Stimulated activated CD4-positive, alpha-beta T cell treated with anti-CD3 and anti-CD28 coated beads, Interleukin-4, amount 100 ng/mL, for 4 hours (primary cell): ENCODE measurements around the gene BRD1.

Experiments
- DNase-seq, 2 experiments: peaks; one replicate each; pipeline ENCODE4 v3.0.0-alpha.2; 2020

BRD1 gene

DNA sequence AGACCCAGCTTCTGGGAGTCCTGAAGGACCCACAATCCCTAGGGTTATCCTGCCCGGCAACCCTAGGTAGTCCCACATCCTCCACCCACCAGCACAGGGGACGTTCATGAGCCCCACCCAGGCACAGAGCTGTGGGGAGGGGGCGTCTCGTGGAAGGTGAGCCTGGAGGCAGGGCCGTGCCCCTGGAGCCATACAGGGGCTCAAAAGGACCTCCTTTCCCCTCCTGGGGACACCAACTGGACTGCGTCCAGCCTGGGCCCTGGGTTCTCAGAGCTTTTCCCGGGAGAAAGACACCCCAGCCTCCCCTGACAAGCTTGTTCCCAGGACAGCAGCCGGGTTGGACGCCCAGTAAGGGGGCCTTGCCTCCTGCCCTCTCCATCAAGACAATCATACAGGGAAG is 78.4 kb downstream of the BRD1 start:
- no peak for DNase-seq

DNA sequence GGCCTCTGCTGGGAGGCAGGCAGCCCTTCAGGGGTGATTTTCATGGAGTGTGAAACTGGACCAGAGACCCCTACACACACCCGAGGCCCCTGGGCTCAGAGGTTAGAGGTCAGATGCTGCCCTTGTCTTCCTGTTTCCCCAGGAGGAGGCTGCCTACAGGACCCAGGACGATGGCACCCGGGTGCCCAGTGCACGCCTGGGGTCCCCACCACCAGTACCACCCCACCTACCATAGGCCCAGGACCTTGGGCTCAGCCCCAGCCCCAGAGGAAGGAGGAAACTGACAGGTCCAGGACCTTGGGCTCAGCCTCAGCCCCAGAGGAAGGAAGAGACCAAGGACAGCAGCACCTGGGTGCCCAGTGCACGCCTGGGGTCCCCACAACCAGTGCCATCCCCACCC is 79.2 kb downstream of the BRD1 start:
- DNase-seq = no peak

DNA sequence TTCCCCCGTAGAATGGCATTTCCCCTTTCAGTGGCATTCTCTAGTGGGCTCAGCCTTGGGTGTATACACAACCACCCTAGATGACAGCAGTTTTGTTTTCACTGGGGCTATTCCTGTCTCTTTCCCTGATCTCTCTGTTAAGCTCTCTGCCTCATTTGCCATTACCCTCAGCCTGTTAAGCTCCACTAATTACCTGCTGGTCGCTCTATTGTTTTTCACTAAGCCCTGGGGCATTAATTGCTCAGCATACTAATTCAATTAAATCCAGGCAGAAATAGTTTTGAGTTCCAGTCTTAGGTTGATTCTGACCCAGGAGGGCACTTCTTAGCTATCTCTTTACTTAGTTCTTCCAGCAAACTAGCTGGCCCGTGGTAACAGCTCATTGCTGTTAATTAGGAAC is 80.0 kb downstream of the BRD1 start:
- no peak for DNase-seq

DNA sequence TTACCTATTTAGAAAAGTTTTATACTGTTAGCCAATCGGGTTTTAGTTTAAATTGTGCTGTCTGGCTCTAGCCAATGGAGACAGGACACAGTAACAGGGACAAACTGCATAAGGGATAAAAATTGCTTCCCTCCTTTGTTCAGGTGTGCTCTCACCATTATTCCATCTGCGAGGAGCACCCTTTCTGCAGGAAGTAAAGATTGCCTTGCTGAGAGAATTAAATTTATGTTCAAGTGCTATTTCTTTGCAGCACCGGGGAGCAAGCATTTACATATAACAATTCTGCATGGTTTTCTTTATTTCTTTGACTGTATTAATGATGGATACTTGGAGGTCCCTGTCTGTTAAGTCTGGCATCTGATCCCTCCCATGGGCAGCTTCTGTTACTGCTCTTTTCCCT is 80.5 kb downstream of the BRD1 start:
- no peak for DNase-seq

DNA sequence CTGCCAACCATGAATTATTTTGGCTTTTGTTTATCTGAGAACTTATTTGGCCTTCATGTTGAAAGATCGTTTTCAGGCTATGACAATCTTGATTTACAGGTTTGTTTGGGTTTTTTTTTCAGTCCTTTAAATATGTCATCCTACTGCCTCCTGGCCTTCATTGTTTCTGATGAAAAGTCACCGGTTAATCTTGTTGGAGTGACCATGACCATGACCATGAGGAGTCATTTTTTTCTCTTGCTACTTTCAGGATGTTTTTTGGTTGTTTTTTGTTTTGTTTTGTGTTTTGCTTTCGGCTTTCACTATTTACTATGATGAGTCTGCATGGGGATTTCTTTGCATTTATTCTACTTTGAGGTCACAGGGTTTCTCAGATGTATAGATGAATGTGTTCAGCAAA is 81.6 kb downstream of the BRD1 start:
- no peak for DNase-seq

DNA sequence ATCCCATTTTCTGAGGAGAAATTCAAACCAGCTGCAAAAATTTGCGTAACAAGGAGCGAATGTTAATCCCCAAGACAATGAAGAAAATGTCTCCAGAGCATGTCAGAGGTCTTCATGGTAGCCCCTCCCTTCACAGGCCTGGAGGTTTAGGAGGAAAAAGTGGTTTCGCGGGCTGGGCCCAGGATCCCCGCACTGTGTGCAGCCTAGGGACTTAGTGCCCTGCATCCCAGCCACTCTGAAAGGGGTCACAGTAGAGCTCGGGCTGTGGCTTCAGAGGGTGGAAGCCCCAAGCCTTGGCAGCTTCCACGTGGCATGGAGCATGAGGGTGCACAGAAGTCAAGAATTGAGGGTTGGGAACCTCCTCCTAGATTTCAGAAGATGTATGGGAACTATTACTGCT is 87.4 kb downstream of the BRD1 start:
- no peak for DNase-seq

DNA sequence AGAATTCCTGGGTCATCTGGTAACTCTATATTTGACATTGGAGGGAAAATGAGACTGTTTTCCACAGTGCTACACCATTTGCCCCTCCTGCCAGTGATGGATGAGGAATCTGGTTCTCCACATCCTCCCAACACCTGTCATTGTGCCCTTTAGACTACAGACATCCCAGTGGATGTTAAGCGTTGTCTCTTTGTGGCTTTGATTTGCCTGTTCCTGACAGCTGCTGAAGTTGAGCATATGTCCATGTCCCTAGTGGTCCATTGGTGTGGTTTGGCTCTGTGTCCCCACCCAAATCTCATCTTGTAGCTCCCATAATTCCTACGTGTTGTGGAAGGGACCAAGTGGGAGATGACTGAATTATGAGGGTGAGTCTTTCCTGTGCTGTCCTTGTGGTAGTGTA is 88.5 kb downstream of the BRD1 start:
- no peak for DNase-seq

DNA sequence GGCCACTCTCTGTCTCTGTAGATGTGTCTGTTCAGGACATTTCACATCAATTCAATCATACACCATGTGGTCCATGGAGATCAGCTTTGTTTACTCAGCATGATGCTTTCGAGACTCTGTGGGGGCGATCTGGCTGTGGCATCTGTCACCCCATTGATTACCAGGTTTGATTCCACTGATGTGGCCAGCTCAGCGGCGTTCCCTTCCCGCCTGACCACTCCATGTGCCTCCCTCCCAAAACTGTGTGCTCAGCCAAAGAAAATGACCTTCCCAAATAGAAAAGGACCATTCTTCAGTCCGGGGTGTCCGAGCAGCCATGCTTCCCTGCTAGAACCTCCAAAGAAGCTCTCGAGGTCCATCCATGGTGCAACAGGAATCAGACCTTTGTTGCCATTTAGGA is 89.1 kb downstream of the BRD1 start:
- DNase-seq = no peak

DNA sequence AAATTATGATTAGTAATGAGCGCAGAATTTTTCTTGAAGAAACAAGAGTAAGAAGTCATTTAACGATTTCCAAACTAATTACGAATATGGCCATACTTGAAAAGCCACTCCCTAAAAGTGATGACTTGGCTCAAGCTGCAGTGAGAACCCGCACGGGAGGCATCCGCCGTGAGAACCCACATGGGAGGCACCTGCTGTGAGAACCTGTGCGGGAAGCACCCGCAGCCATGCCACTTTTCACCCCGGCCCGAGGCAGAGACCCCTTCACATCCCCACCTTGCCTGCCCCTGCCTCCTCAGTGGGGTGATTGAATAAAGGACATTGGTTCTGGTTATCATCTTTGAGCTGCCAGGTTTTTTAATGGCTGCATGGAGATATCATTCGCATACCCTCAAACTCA is 89.7 kb downstream of the BRD1 start:
- DNase-seq = no peak

DNA sequence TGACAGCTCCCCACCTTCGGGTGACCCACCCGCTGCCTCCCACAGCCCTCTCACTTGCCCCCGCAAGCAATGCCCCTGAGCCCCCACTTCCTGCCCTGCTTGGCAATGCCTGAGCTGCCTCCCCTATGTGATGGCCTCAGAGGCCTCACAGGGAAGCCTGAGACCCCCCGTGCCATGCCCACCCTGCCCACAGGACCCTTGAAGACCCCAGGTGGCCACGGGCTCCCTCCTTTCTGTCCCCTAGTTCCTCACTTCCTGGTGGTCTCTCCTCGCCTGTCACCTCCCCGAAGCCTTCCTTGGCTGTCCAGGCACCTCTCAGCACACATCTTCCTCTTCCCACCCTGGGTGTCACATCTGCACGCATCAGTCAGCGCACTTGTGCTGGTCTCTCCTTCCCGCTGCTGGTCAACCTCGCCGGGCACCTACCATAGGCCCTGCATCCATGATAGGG is 90.5 kb downstream of the BRD1 start:
- DNase-seq = no peak

DNA sequence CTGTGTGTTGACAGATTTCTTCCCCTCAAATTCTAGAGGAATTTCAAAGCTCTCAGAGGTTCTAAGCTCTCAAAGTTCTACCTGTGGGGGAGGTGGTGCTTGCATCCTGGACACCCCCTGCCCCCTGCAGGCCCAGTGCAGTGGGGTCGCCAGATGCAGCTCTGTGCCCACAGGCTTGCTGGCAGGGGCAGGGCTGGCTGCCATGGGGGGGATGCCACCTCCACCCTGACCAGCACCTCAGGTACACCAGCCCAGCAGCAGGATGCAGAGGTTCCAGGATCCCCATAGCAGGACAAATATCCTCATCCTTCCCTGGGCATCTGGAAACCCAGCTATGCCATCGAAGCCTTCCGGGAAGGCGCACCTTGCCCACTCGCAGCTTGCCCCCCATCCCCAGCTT is 91.1 kb downstream of the BRD1 start:
- no peak for DNase-seq

DNA sequence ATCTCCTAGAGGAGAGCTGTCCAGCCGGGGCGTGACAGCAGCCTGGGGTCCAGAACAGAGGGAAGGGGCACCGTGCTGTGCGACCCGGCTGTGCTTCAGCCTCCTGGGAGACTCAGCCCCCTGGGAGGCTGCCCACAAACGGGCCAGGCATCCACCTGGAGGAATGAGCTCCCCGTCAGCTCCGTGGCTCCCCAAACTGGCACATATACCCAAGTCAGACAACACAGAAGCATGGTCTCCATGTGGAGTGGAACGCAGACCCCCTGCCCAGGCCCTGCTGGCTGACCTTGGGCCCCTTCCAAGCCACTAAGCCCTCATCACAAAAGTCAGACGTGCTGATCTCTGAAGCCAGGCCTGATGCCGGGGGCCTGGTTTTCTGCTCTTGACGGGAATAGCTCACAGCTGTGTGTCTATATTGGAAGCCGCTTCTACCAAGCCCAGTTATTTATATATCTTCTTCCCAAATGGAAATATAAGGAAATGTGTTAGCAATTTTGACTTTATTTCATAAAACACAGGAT is 91.7 kb downstream of the BRD1 start:
- no peak for DNase-seq

DNA sequence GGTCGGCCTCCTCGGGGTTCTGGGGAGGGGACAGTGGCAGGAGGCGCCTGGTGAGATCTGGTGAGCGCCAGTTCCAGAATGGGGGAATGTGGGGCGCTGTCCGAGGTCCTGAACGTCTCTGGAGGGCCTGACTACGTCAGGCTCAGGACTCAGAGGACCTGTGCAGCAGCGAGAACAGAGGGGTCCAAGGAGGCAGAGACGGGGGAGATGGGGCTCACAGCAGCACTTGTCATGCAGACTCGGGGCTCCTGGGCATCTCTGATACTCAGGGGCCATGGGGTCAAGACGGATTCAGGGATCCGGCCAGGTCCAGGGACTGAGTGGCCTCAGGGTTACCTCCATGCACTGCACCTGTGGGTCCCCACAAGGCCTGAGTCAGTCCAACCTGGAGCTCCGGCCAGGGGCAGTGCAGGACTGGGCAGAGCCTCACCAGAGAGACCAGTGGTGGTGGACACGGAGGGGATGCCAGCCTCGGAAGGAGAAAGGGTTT is 92.2 kb downstream of the BRD1 start:
- DNase-seq = no peak

DNA sequence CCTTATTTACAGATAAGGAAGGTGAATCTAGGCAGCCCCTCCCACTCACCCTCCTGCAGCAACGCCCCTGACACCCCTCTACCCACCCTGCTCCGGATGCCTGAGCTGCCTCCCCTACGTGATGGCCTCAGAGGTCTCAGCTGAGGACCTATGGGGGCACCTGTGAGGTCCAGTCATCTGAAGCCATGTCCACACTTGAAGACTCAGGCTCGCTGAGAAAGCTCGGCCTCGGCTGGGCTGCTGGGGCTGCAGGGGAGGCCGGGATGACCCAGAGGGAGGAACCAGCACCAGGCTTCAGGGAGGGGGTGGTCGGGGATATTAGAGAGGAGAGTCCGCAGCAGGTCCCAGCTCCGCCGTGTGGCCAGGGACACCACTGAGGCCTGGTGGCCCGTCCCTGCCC is 92.8 kb downstream of the BRD1 start:
- DNase-seq = no peak

DNA sequence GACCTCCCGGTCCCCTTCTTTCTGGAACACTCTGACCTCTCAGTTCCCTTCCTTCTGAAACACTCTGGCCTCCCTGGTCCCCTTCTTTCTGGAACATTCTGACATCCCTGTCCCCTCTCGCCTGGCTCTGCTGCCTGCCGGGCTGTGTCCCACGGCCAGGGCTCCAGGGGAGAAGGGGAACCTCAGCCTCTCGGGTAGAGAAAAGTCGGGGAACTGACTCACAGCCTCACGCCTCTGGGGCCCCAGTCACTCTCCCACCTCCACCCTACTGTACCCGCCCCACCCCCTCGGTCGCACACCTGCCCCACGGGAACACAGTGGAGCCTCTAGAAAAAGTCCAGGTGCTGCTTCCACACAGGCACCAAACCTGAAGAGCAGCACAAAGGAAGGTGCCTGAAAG is 93.3 kb downstream of the BRD1 start:
- DNase-seq = no peak

DNA sequence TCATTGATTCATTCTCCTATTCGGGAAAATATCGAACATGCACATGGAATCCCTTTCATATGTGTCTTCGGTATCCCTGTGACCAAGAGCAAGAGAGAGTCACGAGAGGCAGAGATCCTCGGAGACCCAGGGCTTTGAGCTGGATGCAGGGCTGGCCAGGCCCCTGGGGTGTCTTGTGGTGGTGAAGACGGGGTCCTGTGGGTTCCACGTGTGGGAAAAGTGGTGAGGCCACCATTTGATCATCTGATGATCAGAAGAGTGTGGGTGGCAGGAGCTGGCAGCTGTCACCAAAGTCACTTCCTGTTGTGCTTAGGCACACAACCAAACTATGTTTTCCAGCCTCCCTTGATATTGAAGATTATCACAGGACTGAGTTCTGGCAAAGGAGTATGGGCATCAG is 94.0 kb downstream of the BRD1 start:
- DNase-seq = no peak

DNA sequence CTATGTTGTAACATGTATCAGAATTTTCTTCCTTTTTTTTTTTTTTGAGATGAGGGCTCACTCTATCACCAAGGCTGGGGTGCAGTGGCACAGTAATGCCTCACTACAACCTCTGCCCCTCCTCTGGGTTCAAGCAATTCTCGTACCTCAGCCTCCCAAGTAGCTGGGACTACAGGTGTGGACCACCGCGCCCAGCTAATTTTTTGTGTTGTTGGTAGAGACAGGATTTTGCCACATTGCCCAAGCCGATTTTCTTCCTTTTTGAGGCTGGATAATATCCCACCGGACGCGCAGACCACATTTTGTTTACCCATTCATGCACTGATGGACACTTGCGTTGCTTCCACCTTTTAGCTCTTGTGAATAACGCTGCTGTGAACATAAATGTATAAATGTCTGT is 97.0 kb downstream of the BRD1 start:
- DNase-seq = no peak

DNA sequence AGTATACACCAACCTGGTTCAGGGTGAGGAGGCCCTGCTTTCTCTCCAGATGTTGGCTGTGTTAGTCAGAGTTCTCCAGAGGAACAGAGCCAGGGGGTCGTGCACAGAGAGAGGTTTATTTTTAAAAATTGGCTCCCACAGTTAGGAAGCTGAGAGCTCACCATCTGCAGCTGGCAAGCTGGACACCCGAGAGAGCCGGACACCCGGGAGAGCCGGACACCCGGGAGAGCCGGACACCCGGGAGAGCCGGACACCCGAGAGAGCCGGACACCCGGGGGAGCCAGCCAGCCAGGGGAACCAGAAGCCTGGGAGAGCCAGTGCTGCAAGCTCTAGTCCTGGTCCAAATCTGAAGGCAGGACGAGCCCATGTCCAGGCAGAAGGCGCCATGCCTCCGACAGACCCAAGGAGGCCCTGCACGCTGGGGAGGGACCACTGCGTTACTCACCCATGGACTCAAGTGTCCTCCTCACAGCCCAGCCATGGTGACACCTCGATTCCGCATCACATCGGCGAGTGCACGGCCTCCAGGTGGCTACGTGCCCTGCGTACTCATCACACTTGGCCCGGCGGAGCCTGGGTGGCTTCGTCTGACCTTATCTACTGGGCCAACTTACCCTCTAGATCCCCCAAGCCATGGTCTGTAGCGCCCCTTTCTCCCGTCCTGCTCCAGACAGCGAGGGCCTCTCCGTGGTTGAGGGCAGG is 99.0 kb downstream of the BRD1 start:
- DNase-seq = no peak

DNA sequence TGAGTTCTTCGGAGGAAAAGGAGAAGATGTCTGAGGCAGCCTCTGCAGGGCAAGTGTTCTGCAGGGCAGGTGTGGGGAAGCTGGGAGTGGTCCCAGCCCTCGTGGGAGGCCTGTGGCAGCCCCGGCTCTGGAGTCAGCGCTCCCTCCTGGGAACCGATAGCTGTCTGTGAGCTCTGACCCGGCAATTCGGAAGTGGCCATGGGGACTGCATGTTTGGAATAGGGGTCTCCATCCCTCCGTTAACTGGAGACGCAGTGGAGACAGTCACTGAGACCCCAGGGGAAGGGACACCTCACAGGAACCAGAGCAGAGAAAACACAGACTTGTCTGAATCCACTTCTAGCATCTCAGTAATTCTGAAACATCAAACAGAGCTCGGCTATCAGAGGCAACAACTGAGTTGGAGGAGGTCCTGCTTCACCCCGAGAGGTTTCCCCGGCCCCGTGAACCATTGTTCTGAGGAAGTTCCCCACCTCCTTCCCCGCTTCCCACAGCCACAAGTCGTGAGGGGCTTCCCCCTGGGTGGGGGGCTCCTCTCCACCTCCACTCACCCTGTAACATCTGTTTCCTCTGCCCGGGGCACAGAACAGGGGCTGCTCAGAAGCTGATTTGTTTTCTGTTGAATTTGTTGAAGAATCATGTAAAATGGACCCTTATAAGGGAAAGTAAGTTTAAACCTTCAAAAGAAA is 99.6 kb downstream of the BRD1 start:
- no peak for DNase-seq

DNA sequence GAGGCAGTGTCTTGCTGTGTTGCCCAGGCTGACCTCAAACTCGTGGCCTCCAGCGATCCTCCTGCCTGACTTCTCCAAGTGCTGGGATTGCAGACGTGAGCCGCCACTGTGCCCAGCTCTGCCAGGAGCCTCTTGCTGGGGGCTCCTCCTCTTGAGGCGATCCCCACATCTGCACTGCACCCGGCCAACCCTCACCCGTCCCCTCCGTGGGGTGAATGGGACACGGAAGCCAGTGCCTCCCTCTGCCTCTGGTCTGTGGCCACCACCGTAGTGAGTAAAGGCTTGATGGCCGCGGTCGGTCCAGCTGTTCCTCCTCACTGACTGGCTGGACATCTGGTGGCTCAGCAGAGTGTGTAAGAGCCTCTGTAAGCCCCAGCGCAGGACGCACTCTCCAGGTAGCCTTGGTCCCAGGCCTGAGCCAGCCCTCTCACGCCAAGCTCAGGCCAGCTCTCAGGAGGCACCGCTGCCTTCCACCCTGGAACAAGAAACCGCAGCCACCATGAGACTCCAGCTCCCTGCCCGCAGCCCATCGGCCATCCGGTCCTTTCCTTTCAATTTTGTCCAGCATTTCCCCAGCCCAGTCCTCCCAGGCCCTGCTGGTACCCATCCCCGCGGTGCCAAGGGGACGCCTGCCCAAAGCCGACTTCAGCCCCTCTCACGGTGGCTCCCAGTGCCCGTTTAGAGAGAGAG is 100.3 kb downstream of the BRD1 start:
- no peak for DNase-seq

DNA sequence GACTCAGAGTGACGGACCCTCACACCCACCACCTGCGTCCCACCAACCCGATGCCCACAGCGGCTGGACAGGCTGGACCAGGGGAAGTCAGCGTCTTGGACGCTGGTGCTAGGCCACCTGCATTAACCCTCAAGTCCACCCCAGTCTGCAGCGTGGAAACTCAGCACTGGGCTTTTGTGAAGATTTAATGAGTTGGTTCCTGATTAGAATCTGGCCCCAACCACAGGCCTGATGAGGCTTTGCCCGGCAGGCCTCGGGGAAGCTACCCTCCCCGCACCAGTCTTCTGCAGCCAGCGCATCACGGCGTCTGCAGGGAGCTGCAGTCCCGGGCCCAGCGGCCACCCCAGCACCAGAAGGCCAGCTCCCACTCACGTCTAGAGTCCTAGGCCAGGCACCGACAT is 101.0 kb downstream of the BRD1 start:
- DNase-seq = no peak

DNA sequence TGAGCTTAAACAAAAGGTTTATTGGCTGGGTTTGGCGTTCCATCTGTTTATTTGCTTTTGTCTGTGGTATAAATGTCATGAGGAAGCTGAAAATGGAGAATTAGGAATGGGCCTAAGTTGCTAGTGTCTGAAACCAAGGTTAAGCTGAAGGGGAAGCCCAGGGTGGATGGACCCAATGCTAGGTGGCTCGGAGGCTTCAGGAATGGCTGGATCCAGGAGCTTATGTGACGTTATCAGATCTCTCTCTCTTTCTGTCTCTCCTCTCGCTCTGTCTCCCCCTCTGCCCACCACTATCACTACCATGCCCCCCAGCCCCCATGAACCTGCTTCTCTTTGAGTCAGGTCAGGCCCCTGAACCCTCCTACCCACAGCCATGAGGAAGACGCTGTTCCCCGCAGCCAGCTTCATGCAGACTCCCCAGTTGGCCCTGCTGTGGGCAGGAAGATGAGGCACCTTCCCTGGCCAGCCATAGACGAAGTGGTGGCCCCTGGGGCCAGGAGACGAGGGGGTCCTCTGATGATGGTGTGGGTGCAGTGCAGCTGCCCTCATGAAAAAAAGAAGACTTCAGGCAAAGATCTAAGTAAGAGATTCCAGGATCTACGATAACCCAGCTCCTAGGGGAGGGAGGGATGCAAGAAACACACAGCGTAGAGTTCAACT is 101.5 kb downstream of the BRD1 start:
- no peak for DNase-seq

DNA sequence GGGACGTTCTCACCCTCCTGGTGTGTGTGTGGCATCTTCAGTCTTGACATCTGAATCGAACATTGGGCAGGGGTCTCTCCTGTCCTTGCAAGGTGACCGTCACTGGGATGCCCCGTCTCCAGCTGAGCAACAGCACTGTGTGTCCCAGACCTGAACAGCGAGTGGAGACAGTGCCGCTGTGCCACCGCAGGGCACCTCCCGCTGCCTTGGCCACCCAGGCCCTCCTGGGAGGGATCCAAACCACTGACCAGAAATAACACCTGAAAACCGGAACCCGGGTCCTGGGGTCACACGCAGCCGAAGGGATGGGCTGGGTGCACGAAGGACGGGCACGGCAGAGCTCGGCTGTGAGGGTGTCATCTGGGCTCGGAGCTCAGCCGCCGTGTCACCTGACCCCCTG is 102.2 kb downstream of the BRD1 start:
- DNase-seq = no peak
